CD4-positive, alpha-beta T cell (primary cell): ENCODE data around the gene ZNF778. TPM values are rescaled to one million over a fixed set of nuclear protein-coding genes. Genes with fewer than 3 reads are reported as not detected.

ENCODE experiments used
- ATAC-seq: fragments of 200-7000 bp; cut with Tn5 transposase; one replicate; pipeline ENCODE4 v1.10.0; 2022; ENCODE audit warnings: mild to moderate bottlenecking; ENCODE audit not compliant: poor library complexity
- CTCF ChIA-PET: fragments of 350-600 bp; sonication (Branson Sonifier 250); formaldehyde crosslinking; loops from one replicate; lab custom pipeline; 2021; ENCODE audit warnings: antibody characterized with exemption, inconsistent platforms; lab: Charles Lee
- POLR2A ChIA-PET: fragments of 350-600 bp; sonication (Branson Sonifier 250); formaldehyde crosslinking; loops from one replicate; lab custom pipeline; 2021; ENCODE audit warnings: antibody characterized with exemption, inconsistent platforms; lab: Charles Lee
- DNase-seq, 14 experiments: peaks; one replicate each; pipeline ENCODE4 v3.0.0-alpha.2; 2013 to 2020; ENCODE audit warnings: mixed read lengths in 2 of 14
- H3K27ac ChIP-seq, 2 donors: one replicate each; pipeline versions ENCODE4 v1.5.1 to v1.7.0; 2013; ENCODE audit warnings: low read length in 2 of 2, low read depth in 1 of 2, mild to moderate bottlenecking in 1 of 2
- H3K27me3 ChIP-seq, 2 experiments: 1 replicate in 1 of 2; 2 replicates in 1 of 2; pipeline versions ENCODE4 v1.6.1 to v1.7.0; 2013; ENCODE audit warnings: low read length in 2 of 2, control low read depth in 1 of 2, mild to moderate bottlenecking in 1 of 2, moderate library complexity in 1 of 2; ENCODE audit not compliant: insufficient read depth in 2 of 2, control insufficient read depth in 1 of 2
- H3K36me3 ChIP-seq: one replicate; pipeline ENCODE4 v1.6.1; 2013; ENCODE audit warnings: low read length, control low read depth; ENCODE audit not compliant: insufficient read depth
- H3K4me1 ChIP-seq: one replicate; pipeline ENCODE4 v1.6.1; 2013; ENCODE audit warnings: low read length, control low read depth; ENCODE audit not compliant: insufficient read depth
- H3K4me3 ChIP-seq: one replicate; pipeline ENCODE4 v1.5.1; 2013; ENCODE audit warnings: mild to moderate bottlenecking, low read length, moderate library complexity
- H3K9me3 ChIP-seq, 2 experiments: 1 replicate in 1 of 2; 2 replicates in 1 of 2; pipeline versions ENCODE4 v1.6.1 to v1.7.0; 2013; ENCODE audit warnings: low read length in 2 of 2, mild to moderate bottlenecking in 2 of 2, control low read depth in 1 of 2, moderate library complexity in 1 of 2; ENCODE audit not compliant: control insufficient read depth in 1 of 2, insufficient read depth in 1 of 2
- H3K27ac Mint-ChIP-seq: one replicate; pipeline ENCODE4 v1.8.0; 2020; ENCODE audit warnings: mixed read lengths
- H3K27me3 Mint-ChIP-seq: one replicate; pipeline ENCODE4 v1.8.0; 2021; ENCODE audit warnings: mixed read lengths
- H3K36me3 Mint-ChIP-seq: one replicate; pipeline ENCODE4 v1.8.0; 2021; ENCODE audit warnings: low read depth, mixed read lengths
- H3K4me1 Mint-ChIP-seq: one replicate; pipeline ENCODE4 v1.8.0; 2021; ENCODE audit warnings: low read depth, mixed read lengths
- H3K4me3 Mint-ChIP-seq: one replicate; pipeline ENCODE4 v1.8.0; 2020; ENCODE audit warnings: mild to moderate bottlenecking, mixed read lengths
- H3K9me3 Mint-ChIP-seq: one replicate; pipeline ENCODE4 v1.8.0; 2020; ENCODE audit warnings: mixed read lengths
- CTCF ChIP-seq: fragments of 200-600 bp; IDR thresholded peaks from one replicate; pipeline ENCODE4 v1.8.0; 2022; ENCODE audit warnings: antibody characterized with exemption, mild to moderate bottlenecking
- intact Hi-C, 2 experiments: fragments of 100-400 bp; cut with DNase I in 1 of 2; cut with micrococcal nuclease in 1 of 2; formaldehyde crosslinking; loops; one replicate each; pipeline versions ENCODE4 v1.15.1 to v1.9.0; 2023 to 2025; cut with DNase I, micrococcal nuclease
- total RNA-seq, 174 experiments: library from RNA in 2 of 174; stranded (reverse) in 2 of 174; gene quantifications; one replicate each; pipeline ENCODE4 v1.2.3 and lab custom pipeline; 2021 to 2026

ZNF778 gene
- total RNA-seq, 2 experiments from 2014 or later, result 4.0 to 6.7 TPM

GRCh38 chr16:89237733-89238132 is 20.2 kb downstream of the ZNF778 start:
- CTCF ChIA-PET, result no interaction called here
- ATAC-seq, result no peak
- no peak overlapping the region for H3K27ac Mint-ChIP-seq
- no peak for TF ChIP-seq CTCF
- Histone ChIP-seq H3K27ac (no peak overlapping the region), H3K36me3 (peaks cover 5% of the 10 kb centered on the region), H3K27me3 (no peaks in the 10 kb centered on the region), H3K4me1 (peaks cover 21% of the 10 kb centered on the region), H3K4me3 (no peak overlapping the region), H3K9me3 (no peaks in the 10 kb centered on the region)
- peak overlapping the region; percentile 30 for H3K4me3 Mint-ChIP-seq
- peaks cover 10% of the 10 kb centered on the region for H3K4me1 Mint-ChIP-seq
- no peak for DNase-seq
- H3K27me3 Mint-ChIP-seq, result no peaks in the 10 kb centered on the region
- no peaks in the 10 kb centered on the region for H3K9me3 Mint-ChIP-seq
- intact Hi-C loops, result loop anchor here in 1 of 2 experiments (2.0 kb wide), 1 partner anchor 15 kb away; no protein-coding TSS in a partner anchor
- peaks cover 18% of the 10 kb centered on the region for H3K36me3 Mint-ChIP-seq
- POLR2A ChIA-PET, result no interaction called here

DNA sequence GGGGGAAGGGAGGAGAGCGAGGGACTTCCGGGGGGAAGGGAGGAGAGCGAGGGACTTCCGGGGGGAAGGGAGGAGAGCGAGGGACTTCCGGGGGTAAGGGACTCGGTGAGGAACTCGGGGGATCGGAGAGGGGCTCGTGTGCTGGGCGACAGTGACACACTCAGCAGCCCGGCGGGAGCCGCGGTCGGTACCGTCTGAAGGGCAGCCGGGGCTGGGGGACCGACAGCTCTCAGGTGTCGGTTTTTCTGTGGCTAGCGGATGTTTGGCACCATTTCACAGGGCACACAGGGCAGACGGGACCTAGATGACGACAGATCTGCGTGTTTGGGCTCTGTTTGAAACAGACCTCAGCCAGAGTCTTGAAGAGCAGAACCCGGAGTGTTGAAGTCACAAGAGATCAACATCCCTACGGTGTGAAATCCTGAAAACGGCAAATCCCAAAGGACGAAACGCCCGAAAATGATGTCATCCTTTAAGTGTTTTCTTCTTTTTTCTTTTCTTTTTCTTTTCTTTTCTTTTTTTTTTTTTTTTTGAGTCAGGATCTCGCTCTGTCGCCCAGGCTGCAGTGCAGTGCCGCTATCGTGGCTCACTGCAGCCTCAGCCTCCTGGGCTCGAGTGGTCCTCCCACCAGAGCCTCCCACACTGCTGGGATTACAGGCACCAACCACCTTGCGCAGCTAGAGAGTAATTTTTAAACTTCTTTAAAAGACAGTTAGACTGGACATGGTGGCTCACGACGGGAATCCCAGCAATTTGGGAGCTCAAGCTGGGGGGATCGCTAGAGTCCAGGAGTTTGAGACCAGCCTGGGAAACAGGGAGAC is 23.9 kb downstream of the ZNF778 start:
- Mint-ChIP-seq H3K36me3 (peaks cover 4% of the 10 kb centered on the region), H3K9me3 (no peaks in the 10 kb centered on the region), H3K4me3 (peak overlapping the region; percentile 92), H3K4me1 (peaks cover 16% of the 10 kb centered on the region), H3K27me3 (no peaks in the 10 kb centered on the region), H3K27ac (peak overlapping the region; percentile 97)
- intact Hi-C loops, result loop anchor here (1.0 to 10.0 kb wide), 8 partner anchors 15 to 1287 kb away; partner anchors contain the start of genes SPG7 (in 2 of the 2) and BANP (in 1 of the 2)
- Histone ChIP-seq H3K27ac (peak overlapping the region; percentile 90 to 97), H3K4me3 (peak overlapping the region; percentile 67), H3K36me3 (no peaks in the 10 kb centered on the region), H3K27me3 (no peaks in the 10 kb centered on the region), H3K4me1 (peaks cover 25% of the 10 kb centered on the region), H3K9me3 (no peaks in the 10 kb centered on the region)
- ATAC-seq, result peak; percentile 84
- DNase-seq, result peak; percentile 62 to 96 (median 78)
- ChIA-PET CTCF (interaction anchor here (0.7 to 1.4 kb wide), 5 partner anchors 24 to 914 kb away, joined by 3 to 7 read pairs (median 4); partner anchors contain the start of gene ZNF778), POLR2A (interaction anchor here (0.6 to 2.4 kb wide), 13 partner anchors 12 to 768 kb away, joined by 3 to 14 read pairs (median 4); partner anchors contain the start of genes ZC3H18 and ZNF778)
- TF ChIP-seq CTCF, result no peak

DNA sequence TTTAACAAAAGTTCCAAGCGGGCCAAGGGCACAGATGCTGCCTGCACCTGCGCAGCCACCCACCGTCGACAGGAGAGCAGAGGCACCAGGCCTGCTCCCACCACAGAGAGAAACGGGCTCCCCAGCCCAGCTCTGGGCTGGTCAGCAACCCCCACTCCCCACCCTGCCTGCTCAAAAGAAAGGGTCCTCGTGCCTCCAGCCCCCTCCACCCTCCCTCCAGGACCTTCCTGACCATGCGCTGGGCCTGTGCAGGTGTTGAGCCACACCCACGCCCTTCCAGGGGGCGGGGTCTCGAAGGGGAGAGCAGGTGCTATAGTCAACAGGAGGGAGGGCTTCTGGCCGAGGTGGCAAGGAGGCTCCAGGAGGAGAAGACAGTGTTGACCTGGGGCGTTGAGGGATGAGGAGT is 25.3 kb downstream of the ZNF778 start:
- Histone ChIP-seq H3K36me3 (no peaks in the 10 kb centered on the region), H3K9me3 (no peaks in the 10 kb centered on the region), H3K27ac (no peak overlapping the region), H3K4me1 (peaks cover 34% of the 10 kb centered on the region), H3K4me3 (no peak overlapping the region), H3K27me3 (no peaks in the 10 kb centered on the region)
- Mint-ChIP-seq H3K9me3 (no peaks in the 10 kb centered on the region), H3K27me3 (no peaks in the 10 kb centered on the region), H3K27ac (peak overlapping the region; percentile 83), H3K4me1 (peaks cover 16% of the 10 kb centered on the region), H3K4me3 (peak overlapping the region; percentile 56), H3K36me3 (peaks cover 4% of the 10 kb centered on the region)
- ChIA-PET POLR2A (interaction anchor here (1.1 kb wide), 1 partner anchor 457 kb away, joined by 3 read pairs; no protein-coding TSS in a partner anchor), CTCF (no interaction called here)
- no peak for ATAC-seq
- intact Hi-C loops, result loop anchor here (5.0 to 10.0 kb wide), 3 partner anchors 245 to 1288 kb away; partner anchors contain the start of genes BANP (in 1 of the 2) and SPG7 (in 1 of the 2)
- TF ChIP-seq CTCF, result no peak
- DNase-seq, result peak in 1 of 14 experiments; percentile 46
